Stimulated activated CD4-positive, alpha-beta T cell treated with anti-CD3 and anti-CD28 coated beads, Interleukin-15, amount 100 ng/mL, for 48 hours (primary cell): ENCODE measurements around the gene STRN4.
"Not testable (repeated sequence)": the region's sequence is repeated elsewhere in the genome, so short reads cannot be mapped to it uniquely, and the experiment has no call there.

Experiments used
- DNase-seq, 2 donors: peaks; one replicate each; pipeline ENCODE4 v3.0.0-alpha.2; 2020; ENCODE audit warnings: low read depth in 2 of 2

The STRN4 gene, protein sequence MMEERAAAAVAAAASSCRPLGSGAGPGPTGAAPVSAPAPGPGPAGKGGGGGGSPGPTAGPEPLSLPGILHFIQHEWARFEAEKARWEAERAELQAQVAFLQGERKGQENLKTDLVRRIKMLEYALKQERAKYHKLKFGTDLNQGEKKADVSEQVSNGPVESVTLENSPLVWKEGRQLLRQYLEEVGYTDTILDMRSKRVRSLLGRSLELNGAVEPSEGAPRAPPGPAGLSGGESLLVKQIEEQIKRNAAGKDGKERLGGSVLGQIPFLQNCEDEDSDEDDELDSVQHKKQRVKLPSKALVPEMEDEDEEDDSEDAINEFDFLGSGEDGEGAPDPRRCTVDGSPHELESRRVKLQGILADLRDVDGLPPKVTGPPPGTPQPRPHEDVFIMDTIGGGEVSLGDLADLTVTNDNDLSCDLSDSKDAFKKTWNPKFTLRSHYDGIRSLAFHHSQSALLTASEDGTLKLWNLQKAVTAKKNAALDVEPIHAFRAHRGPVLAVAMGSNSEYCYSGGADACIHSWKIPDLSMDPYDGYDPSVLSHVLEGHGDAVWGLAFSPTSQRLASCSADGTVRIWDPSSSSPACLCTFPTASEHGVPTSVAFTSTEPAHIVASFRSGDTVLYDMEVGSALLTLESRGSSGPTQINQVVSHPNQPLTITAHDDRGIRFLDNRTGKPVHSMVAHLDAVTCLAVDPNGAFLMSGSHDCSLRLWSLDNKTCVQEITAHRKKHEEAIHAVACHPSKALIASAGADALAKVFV

DNA sequence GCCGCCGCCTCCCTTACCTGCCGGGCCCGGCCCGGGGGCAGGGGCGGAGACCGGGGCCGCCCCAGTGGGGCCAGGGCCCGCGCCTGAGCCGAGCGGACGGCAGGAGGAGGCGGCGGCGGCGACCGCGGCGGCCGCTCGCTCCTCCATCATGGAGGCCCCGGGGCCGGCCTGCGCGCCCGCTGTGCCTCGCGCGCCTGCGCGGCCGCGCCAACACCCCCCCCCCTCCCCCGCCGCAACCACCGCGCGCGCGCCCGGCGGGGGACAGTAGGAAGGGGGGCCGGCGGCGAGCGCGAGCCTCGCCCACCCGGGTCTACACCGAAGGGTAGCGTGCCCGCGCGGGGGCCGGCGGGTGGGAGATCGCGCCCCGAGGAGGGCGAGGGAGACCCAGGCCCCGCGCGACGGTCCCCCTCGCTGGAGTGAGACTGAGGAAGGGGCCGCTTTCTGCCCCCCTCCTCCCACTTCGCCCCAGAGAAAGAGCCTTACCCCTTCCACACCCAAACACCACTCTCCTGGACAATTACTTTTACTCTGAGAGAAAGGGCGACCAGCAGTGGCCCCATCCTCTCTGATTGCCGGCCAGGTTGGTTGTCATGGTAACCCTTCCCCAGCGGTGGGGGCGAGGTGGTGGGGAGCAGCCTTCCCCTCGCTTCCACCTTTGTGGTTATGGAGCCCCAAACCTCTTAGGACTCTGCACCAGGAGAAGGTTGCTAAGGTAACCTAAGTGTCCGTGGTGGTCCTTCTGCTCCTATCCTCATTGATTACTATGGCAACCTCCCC is at the start of gene STRN4:
TSS of gene STRN4 (minus strand) at position 170 of the 777 bp plus-strand sequence. CDS start at position 150, 20 bp downstream.
- peak in 1 of 2 donors; percentile 49 for DNase-seq

DNA sequence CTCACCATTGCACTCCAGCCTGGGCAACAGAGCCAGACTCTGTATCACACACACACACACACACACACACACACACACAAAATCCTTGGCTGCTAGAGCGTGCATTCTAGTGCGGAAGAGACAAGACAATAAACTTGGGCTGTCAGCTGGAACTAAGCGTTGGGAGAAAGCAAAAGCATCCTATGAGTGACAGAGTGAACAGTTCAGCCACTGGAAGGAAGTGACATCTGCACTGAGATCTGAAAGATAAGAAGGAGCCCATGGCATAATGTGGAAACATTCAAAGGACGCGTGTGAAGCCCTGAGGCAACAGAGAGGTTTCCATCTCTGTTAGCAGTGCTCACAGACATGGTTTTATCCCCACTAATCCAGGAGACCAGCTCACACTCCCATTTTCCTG is 45.7 kb upstream of the STRN4 start:
- DNase-seq: no peak

DNA sequence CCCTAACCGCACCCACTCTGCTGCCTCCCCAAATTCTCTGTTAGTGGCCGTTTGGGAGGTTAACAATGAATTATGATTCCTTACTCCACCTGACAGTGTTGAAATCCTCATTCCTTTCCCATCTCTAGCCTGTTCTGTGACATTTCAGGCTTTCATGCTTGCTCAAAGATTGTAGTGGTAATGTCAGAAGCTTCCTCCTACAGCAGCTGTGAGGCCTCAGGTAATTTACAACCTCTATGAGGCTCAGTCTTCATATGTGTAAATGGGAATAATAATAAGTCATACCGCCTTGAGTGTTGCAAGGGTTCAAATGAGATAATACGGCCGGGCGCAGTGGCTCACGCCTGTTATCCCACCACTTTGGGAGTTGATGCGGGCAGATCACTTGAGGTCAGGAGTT is 43.1 kb upstream of the STRN4 start:
- no peak for DNase-seq

DNA sequence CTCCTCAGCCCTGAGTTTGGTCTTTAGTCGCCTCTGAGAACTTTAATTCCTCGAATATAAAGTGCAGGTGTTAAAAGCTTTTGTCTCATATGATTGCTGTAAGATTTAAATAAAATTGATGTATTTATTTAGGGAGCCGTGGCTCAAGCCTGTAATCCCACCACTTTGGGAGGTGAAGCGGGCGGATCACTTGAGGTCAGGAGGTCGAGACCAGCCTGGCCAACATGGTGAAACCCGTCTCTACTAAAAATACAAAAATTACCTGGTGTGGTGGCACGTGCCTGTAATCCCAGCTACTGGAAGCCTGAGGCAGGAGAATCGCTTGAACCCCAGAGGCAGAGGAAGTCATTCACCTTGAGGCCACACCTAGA is 42.7 kb upstream of the STRN4 start:
- DNase-seq: no peak

DNA sequence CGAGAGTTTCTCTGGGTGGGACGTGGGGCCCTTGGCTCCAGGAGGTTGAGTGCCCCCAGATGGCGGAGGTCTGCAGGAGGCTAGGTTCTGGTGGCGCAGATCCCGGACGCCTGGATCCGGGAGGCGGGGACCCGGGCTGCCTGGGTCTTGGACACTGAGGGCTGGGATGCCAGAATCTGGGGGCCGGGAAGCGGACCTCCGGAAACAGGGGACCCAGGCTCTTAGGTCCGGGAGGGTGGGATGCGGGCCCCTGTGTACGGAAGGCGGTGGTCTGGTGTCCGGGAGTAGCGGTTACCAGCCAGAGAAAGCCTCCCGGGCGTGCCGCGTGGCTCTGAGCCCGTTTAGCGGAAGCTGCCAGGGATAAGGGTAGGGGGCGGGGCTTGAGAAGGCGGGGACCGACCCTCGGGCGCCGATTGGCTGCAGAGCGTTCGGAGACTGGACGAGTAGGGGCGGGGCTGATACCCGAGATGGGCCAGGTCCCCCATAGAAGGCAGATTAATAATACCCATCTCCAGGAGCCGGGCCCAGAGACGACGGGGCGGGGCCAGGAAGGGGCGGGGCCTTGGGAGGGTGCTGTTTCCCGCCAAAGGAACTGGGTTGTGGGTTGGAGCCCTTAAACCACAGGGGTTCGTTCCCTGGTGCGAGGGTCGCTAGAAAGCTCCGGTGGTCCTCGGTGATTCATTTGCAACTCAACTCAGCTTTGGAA is 42.2 kb upstream of the STRN4 start, which contains the start of gene SLC1A5:
TSS of gene SLC1A5 (minus strand) at position 333 of the 706 bp plus-strand sequence. CDS start 629 bp downstream, outside the sequence.
- peak; percentile 99 for DNase-seq

DNA sequence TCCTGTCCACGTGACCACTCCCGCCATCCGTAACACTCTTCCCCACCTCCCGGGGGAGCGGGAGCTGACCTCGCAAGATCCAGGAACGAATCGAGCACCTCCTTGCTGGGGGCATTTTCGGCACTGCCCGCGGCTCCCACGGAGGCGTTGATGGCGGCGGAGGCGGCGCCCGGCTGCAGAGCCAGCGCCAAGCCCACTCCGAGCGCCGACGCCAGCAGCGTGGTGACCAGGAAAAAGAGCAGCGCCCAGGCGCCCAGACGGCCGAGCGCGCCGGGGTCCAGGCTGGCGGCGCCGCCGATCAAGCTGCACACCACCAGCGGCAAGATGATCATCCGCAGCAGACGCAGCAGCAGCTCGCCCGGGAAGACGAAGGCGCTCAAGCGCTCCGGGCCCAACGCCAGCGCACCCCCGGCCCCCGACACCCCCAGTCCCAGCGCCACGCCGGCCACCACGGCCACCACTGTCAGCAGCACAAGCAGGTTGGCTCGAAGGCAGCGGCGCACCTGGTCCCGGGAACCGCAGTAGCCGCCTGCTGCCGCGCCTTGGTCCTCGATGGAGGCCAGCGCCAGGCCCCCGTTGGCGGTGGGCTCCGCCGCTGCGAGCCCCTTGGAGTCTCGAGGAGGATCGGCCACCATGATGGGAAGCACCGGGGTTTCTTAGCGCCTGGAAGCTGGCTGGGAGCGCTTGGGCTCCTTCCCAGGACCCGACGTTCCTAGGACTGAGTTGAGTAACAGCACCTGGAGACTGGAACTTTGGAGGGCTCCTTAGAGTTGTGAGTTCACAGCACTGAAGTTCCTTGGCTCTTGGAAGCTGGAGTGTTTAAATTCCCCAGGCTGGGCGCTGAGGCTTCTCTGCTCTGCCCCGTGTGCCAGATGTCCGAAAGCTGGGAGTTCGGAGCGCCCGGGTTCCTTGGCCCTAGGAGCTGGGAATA is 41.3 kb upstream of the STRN4 start:
- no peak for DNase-seq

DNA sequence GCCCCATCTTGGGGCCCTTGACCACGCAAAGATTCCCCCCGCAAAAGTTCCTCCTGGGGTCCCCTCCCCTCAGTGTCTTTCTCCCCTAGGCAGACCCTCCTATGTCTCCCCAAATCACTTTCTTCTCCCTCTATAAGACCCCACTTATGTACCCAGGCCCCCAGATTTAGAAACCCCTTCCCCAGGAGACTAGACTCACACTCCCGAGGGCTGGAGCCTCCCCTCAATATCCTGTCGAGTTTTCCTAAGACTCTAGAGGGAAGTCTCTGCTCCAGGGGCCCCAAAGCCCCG is 40.7 kb upstream of the STRN4 start:
- no peak for DNase-seq

DNA sequence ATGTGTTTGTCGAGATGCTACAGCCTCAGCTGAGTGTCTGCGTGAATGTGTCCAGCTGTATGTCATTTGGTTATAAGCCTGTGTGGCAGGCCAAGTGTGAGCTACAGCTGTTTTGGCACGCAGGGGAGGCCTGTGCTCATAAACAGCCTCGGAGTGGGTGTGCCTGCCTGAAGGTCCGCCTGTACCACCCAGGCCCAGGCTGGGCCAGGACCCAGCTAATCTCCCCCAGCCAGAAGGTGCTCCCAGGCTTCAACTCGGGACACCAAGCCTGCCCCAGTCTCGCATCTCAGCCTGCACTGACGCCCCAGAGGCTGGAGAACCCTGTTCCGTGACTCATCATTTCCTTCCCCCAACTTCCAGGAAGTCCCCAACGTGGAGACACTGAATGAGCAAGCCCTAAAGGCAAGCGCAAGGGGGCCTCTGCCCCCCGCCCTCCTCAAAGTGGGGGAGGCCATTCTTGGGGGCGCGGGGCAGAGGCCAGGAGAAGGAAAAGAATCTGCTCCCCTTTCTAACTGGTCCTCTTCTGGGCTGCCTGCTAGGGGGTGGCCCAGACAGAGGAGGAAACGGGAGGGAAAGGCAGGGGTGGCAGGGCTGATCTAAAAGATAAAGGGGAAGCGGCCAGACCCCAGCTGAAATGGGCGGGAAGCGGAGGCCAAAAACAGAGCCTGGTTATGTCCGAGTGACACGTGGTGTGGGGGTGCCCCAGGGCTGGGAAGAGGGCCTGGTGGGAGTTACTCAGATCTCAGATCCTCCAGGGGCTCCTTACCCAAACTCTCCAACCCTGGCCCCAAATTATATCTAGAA is 40.2 kb upstream of the STRN4 start:
- peak; percentile 79 to 81 for DNase-seq

DNA sequence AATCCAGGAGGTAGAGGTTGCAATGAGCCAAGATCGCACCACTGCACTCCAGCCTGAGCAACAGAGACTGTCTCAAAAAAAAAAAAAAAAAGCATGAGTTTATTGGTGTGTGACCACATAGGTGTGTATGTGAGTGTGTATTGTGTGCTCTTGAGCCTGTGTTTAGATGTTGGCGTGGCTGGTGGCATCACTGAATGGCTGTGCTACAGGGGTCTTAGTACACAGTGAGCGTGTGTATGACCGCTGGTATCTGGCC is 39.7 kb upstream of the STRN4 start:
- no peak for DNase-seq

DNA sequence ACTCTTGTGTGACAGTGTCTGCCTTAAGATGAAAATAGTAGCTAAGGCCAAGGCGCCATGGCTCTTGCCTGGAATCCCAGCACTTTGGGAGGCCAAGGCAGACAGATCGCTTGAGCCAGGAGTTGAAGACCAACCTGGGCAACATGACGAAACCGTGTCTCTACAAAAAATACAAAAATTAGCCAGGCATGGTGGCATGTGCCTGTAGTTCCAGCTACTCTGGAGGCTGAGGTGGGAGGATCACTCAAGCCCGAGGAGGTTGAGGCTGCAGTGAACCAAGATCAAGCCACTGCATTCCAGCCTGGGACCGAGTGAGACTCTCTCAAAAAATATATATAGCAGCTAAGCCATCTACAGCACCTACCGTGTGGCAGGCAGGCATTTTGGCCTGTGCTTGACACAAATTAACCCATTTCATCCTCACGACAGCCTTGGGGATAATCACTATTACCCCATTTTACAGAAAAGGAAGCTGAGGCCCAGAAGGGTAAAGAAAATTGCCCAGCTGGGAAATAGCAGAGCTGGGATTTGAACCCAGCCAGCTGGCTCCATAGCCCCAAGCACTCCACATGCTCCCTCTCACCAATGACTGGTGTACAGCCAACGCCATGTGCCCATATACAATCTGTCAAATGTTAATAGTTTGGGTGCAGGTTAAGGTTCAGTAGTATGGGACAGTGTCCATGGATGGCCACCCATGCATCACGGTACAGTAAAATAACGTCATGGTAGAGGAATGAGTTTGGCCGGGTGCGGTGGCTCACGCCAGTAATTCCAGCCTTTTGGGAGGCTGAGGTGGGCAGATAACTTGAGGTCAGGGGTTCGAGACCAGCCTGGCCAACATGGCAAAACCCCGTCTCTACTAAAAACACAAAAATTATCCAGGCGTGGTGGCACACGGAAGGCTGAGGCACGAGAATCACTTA is 39.1 kb upstream of the STRN4 start:
- DNase-seq: no peak

DNA sequence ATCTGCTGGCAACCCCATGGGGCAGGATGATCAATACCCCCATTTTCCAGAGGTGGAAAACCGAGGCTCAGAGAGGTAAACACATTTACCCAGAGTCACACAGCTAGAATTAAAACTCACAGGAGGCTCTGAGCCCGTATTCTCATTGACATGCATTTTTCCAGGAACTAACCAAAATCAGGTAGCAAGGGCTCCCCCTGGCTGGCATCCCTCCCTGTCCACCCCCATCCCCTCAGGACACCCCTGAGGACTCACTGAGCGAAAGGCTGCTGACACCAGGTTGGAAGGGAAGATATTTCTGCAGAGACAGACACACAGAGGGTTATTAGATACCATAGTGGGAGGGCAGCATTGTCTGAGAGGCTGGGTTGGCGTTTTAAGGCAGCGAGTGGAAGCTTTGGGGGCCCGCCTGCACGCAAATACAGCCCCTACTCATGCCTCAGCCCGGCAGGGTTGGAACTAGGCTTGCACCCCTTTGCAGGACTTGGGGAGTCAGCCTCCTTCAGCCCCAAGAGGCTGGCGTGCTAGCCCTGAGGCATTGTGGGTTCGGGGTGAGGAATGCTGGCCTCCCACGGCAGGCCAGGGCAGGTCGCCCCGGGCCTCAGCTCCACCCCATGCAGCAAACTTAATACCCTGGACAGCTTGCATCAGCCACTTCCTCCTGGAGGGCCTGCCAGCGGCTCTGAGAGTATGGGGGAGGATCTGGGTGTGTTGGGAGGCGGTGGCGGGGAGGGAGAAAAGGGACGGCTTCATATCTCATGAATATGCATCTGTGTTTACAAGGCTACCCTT is 38.2 kb upstream of the STRN4 start:
- DNase-seq: peak; percentile 63 to 70

DNA sequence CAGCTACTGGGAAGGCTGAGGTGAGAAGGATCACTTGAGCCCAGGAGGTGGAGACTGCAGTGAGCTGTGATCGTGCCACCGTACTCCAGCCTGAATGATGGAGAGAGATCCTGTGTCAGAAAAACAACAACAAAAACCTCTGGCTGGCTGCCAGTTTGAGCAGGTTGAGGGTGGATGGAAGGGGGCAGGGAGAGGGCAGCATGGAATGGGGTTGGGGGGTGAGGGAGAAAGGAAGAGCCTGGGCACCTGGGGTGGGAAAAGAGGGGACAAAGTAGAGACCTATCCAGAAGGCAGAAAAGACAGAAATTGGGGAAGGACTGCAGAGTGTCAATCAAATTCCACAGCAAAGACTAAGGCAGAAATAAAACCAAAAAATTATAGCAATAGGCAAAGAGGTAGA is 37.4 kb upstream of the STRN4 start:
- DNase-seq: no peak

DNA sequence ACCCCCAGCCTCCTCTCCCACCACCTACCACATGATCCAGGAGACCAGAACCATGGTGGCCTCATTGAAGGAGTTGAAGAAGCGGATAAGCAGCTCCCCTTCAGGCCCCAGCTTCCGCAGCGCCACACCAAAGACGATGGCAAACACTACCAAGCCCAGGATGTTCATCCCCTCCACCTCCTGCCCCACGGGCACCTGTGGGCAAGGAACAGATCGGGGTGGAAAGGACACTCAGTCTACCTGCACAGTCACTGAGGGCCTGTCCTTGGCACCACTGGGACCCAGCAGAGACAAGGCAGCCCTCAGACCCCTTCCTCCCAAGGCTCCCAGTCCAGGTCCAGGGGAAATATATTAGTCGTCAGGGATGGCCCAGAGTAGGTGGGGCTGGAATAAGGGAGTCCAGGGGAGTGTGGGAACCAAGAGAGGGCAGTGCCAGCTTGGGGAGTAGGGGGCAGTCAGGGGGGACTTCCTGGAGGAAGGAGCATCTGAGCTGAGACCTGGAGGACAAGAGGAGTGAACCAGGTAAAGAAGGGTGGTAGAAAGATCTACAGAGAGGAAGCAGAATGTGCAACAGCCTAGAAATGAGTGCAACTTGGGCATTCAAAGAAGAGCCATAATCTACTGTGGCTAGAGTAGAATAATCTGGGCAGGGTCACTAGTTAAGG is 36.2 kb upstream of the STRN4 start:
- no peak for DNase-seq

DNA sequence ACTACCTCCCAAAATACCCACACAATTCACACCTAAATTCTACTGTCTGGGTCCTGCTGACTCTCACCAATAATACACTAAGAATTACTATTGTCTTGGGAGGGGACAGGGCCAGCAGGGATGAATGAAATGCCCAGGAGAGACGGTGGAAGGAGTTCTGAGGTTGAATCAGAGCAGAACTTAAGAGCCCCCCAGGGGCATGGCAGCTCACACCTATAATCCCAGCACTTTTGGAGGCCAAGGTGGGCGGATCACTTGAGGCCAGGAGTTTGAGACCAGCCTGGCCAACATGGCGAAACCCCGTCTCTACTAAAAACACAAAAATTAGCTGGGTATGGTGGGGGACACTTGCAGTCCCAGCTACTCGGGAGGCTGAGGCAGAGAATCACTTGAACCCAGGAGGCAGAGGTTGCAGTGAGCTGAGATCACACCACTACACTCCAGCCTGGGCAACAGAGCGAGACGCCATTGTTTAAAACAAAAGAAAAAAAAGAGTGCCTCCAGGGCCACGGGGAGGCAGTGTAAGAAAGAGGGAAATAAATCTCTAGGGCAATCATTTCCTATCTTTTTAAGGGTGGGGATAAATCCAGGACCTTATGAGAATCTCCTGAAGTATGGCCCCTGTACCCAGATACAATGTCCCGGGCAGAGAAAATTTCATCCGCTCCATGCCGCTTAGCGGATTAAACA is 31.9 kb upstream of the STRN4 start:
- not testable (repeated sequence) for DNase-seq

DNA sequence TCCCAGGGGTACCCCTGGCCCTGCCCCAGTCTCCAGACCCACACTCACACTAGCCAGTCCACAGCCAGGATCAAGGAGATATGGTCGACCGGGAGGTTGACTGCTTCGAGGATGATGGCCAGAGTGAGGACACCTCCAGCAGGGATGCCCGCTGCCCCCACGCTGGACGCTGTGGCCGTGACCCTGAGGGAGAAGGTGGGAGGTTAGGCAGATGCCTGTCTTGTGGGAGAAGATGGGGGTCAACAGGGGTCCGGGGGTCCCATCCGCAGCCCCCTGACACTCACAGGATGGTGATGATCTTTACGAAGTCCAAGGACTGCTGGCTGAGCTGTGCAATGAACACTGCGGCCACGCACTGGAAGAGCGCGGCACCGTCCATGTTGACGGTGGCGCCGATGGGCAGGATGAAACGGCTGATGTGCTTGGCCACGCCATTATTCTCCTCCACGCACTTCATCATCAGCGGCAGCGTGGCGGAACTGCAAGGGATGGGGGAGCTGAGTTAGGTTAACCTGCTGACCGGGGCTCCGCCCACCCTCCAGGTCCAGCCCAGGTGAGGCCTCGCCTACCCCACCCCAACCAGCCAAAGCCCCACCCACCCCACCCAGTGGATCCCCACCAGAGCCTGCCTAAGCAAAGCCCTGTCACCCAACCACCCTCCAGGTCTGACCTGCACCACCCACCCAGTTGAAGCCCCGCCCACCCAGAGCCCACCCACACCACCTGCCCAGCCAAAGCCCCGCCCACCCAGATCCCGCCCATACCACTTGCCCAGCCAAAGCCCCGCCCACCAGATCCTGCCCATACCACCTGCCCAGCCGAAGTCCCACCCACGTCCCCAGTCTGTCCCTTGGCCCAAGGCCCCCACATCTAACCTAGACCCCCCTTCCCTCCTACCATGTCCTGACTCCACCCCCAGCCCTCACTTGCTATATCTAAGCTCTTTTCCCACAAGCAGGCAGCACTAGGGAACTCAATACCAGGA is 31.0 kb upstream of the STRN4 start:
- DNase-seq: no peak
